NB4 (cell line): Measurements from ENCODE around the gene MKX.
A peak's percentile ranks its signal among the peaks of the same experiment; 100 is the strongest.

Experiments used
- DNase-seq: peaks from one replicate; pipeline ENCODE4 v3.0.0; 2010; ENCODE audit warnings: low read depth
- H3K4me3 ChIP-seq: one replicate; pipeline ENCODE4 v1.5.1; 2011; ENCODE audit warnings: mild to moderate bottlenecking, low read depth, low read length, moderate library complexity
- CTCF ChIP-seq: IDR thresholded peaks from one replicate; pipeline ENCODE4 v1.5.1; 2012; ENCODE audit warnings: low read depth, low read length
- MAX ChIP-seq: IDR thresholded peaks from 2 replicates; pipeline ENCODE4 v1.6.1; 2011; ENCODE audit warnings: low read depth, low read length
- MYC ChIP-seq: IDR thresholded peaks from 2 replicates; pipeline ENCODE4 v1.6.1; 2011; ENCODE audit warnings: low read depth, low read length
- POLR2A ChIP-seq: IDR thresholded peaks from 2 replicates; pipeline ENCODE4 v1.6.1; 2011; ENCODE audit warnings: mild to moderate bottlenecking; ENCODE audit not compliant: insufficient read length; ENCODE audit errors: extremely low read depth

The MKX gene

DNA sequence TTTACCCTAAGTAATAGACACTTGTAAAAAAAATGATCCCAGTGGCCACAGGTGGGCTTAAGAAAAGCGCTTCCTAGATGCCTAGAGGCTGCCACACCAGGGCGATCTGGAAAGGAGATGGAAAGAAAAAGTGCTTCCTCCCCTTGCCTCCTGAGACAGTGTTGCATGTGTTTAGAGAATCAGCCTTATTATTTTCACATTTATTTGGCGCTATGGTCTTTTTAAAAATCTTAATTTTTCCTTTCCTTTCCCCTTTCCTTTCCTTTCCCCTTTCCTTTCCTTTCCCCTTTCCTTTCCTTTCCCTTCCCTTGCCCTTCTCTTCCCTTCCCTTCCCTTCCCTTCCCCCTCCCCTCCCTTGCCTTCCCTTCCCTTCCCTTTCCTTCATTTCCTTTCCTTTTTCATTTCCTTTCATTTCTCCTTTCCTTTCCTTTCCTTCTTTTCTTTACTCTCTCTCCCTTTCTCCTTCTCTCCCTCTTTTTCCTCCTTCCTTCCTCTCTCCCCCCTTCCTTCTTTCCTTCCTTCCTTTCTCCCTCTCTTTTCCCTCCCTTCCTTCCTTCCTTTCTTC lies 7.1 kb upstream of the MKX start:
- TF ChIP-seq POLR2A = no peak
- no peak for TF ChIP-seq CTCF
- TF ChIP-seq MAX = no peak
- no peak for DNase-seq

GRCh38 chr10:27748601-27749000 lies 3.0 kb upstream of the MKX start:
- H3K4me3 ChIP-seq = no peak overlapping the region
- DNase-seq = no peak
- TF ChIP-seq CTCF (no peak), MYC (no peak), POLR2A (no peak), MAX (no peak)

More for the DNA sequence above, 7.1 kb upstream of the MKX start:
- no peak overlapping the region for H3K4me3 ChIP-seq

DNA sequence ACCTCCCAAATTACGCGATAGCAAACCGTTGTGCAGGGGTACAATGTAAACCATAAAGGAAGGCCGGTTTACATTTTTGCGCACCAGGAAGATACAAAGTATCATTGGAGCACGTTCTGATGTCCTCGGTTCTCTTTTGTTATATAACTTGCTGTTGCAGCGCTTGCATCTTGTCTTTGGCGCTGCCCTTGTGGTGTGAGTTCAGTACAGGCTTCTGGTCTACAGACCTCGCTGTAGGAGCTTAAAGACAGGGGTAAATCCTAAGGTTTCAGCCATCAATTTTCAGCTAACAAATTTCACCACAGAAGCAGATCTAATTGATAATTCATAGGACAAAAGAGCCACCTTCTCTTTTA lies 1.5 kb upstream of the MKX start:
- no peak for TF ChIP-seq MAX
- TF ChIP-seq POLR2A = no peak
- no peak for TF ChIP-seq MYC
- TF ChIP-seq CTCF = no peak
- no peak overlapping the region for H3K4me3 ChIP-seq
- DNase-seq = no peak

GRCh38 chr10:27746397-27747095 lies 927 bp upstream of the MKX start:
- TF ChIP-seq MAX = no peak
- H3K4me3 ChIP-seq = no peak overlapping the region
- no peak for DNase-seq

GRCh38 chr10:27744802-27745731 lies 552 bp downstream of the MKX start:
- DNase-seq = peak; percentile 11
- TF ChIP-seq POLR2A (no peak), CTCF (no peak), MAX (no peak), MYC (no peak)
- no peak overlapping the region for H3K4me3 ChIP-seq
